ENCODE results near the gene PNCK.

The PNCK gene

GRCh38 chrX:153662266-153662665 is 11.3 kb downstream of the PNCK start:
- FAIRE-seq, result no peak

DNA sequence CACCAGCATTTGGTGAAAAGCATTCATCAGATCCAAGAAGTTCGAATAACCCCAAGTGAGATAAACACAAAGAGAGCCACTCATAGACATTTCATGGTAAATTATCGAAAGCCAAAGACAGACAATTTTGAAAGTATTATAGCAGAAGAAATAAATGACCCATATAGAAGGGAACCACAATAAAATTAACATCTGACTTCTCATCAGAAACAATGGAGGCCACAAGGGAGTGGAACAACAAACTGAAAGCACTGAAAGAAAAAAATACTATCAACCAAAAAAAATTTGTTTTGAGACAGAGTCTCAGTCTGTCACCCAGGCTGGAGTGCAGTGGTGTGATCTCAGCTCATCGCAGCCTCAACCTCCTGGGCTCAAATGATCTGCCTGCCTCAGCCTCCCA is 14.3 kb downstream of the PNCK start:
- DNase-seq (ENCODE audit: low spot score), result no peak
- FAIRE-seq, result no peak

More at GRCh38 chrX:153662266-153662665, 11.3 kb downstream of the PNCK start:
- peak; percentile 42 for DNase-seq (ENCODE audit: low spot score)

GRCh38 chrX:153657161-153657560 is 16.5 kb downstream of the PNCK start:
- no peak for DNase-seq (ENCODE audit: low spot score)
- FAIRE-seq, result no peak

GRCh38 chrX:153653556-153653955 is 20.1 kb downstream of the PNCK start:
- FAIRE-seq, result no peak

DNA sequence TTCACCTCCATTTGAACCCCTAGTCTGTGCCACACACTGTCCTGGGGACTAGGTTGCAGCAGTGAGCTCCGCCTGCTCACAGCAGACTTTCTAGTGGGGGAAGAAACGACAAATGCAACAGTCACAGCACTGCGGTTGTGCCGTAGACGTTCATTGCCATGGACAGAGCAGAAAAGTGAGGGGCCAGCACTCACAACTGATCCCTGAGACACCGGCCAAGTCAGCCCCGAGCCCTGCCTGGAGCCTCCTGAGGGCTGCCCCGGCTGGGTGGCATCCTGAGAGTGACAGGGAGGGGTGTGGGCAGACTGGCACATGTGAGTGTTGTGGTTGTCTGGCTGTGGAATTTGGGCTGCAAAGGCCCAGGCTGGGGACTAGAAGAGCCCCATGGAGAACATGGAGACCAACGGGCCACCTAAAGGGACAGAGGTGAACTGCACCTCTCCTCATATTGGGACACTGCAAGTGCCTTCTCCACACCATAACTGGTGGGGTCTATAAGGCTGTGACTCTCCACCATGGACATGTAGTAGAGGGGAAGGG is 22.0 kb downstream of the PNCK start:
- no peak for DNase-seq (ENCODE audit: low spot score)
- no peak for FAIRE-seq

More at GRCh38 chrX:153653556-153653955, 20.1 kb downstream of the PNCK start:
- DNase-seq (ENCODE audit: low spot score), result no peak

- no peak for FAIRE-seq
- DNase-seq (ENCODE audit: low spot score), result no peak
Observed at GRCh38 chrX:153650959-153651358, 22.7 kb downstream of the PNCK start.

GRCh38 chrX:153649915-153650782 is 23.5 kb downstream of the PNCK start:
- DNase-seq (ENCODE audit: low spot score) (no peak), FAIRE-seq (no peak)

DNA sequence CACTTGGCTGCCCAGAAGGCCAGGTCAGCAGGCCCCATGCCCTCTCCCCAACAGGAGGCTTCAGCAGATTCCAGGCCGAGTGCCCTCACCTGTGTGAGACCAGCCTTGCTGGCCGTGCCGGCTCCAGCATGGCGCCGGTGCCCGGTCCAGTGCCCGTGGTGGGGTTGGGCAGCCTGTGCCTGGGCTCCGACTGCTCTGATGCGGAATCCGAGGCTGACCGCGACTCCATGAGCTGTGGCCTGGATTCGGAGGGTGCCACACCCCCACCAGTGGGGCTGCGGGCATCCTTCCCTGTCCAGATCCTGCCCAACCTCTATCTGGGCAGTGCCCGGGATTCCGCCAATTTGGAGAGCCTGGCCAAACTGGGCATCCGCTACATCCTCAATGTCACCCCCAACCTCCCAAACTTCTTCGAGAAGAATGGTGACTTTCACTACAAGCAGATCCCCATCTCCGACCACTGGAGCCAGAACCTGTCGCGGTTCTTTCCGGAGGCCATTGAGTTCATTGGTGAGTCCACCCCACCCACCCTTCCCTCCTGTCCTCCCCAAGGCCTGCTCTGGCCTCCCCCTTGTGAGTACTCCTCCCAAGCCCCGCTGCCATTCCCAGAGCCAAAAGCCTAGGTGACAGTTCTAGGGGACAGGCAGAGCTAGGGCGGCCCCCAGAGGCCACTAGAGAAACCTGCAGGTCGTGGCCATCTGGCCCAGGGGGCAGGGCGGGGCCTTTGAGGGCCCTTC is 24.3 kb downstream of the PNCK start:
- DNase-seq (ENCODE audit: low spot score) (peak; percentile 52), FAIRE-seq (no peak)

DNA sequence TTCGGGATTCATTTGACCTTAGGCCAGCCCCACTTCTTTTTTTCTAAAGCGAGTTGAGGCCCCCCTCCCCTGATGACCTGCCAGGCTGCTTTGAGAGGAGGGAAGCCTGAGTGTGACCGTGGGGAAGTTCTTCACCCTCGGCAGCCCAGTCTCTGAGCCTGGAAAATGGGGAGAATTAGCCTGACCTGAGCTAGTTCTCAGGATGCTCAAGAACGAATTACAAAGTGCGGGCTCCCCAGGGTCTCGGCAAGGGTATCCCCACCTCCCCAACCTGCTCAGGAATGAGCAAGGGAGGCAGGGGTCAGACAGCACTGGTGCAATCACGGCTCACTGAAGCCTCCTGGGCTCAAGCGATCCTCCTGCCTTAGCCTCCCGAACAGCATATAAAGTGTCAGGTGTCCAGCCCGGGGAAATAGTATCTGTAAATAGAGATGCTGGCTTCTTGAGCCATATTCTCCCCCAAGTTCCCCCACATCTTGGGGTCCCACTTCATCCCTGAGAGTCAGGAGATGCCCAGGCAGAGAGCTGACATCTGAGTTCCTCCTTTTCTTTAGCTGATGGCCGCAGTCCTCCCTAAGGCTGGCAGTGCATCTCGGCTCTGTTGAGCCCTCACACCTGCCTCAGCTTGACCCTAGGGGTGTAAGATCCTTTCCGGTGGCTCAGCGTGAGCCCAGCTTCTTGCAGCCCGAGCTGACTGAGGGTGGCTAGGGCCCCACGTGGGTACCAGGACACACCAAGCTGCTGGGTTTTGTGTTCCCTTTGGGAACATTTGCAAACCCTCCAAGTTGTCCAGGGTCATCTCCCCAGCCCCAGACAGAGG is 25.0 kb downstream of the PNCK start:
- DNase-seq (ENCODE audit: low spot score), result no peak
- no peak for FAIRE-seq

GRCh38 chrX:153647461-153648357 is 25.9 kb downstream of the PNCK start:
- DNase-seq (ENCODE audit: low spot score), result no peak
- no peak for FAIRE-seq

DNA sequence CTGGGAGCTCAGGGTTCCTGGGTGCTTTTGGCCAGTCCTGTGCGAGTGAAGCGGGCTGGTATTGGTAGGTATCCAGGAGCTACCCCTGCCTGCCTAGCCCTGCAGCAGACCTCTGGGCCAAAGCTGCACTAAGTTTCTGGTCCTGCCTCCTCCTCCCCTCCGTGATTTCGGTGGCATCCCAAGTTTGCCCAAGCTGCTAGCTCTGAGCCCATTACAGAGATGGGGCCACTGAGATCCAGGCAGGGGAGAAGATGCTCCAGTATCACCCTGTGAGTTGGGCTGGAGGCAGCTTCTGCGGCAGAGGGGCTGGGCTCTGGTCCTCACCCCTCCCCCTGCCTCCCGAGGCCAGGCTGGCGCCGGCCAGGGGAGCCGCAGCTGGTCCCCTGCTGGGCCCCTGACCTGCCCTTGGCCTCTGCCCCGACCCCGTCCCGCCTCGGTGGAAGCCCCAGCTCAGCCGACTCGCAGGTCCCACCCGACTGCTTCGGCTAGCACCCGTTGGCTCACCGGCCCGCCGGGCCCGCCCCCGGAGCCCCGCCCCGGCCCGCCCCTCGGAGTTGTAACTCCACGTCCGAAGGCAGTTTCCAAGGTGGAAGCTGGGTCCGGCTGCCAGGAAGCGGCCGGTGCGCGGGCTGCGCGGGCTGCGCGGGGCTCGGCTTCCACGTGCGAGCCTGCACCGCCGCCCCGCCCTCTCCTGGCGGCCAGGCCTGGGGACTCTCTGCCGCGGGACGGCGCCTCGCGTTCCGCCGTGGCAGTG is 26.8 kb downstream of the PNCK start, which contains the start of gene DUSP9:
Gene DUSP9 (plus strand): TSS at position 584 of the 754 bp plus-strand sequence. CDS start 751 bp downstream, outside the sequence.
- DNase-seq (ENCODE audit: low spot score), result peak; percentile 75
- FAIRE-seq, result no peak

GRCh38 chrX:153645921-153646488 is 27.6 kb downstream of the PNCK start:
- DNase-seq (ENCODE audit: low spot score), result no peak
- FAIRE-seq, result no peak

DNA sequence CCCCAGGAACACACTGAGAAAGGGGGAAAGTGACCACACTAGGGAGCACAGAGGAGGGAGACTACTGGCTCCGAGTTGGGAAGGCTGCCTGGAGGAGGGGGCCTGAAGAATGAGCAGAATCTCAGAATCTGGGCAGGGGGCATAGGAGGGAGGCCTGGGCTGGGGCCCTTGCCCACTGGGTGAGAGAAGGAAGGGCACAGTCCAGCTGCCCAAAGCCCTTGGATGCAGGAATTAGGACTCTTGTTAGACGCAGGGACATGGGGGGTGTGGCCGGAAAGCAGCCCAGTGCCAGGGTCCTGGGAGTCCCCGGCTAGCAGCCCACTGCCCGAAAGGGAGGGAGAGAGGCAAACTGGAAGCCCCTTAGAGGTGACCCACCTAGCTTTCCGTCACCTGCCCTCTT is 28.5 kb downstream of the PNCK start:
- DNase-seq (ENCODE audit: low spot score) (no peak), FAIRE-seq (no peak)

GRCh38 chrX:153644356-153645125 is 29.1 kb downstream of the PNCK start:
- no peak for DNase-seq (ENCODE audit: low spot score)
- FAIRE-seq, result no peak

- FAIRE-seq (no peak), DNase-seq (ENCODE audit: low spot score) (no peak)
Observed at GRCh38 chrX:153643431-153644351, 29.9 kb downstream of the PNCK start.

GRCh38 chrX:153642655-153643430 is 30.8 kb downstream of the PNCK start:
- DNase-seq (ENCODE audit: low spot score) (no peak), FAIRE-seq (no peak)
